GM21381 (cell line): ENCODE data around the gene MFF.

Source experiments
- ATAC-seq: cut with Tn5 transposase; IDR thresholded peaks from one replicate; pipeline ENCODE4 v1.9.1; 2021; ENCODE audit warnings: mild to moderate bottlenecking, moderate library complexity; ENCODE audit not compliant: unreplicated experiment

MFF gene, protein sequence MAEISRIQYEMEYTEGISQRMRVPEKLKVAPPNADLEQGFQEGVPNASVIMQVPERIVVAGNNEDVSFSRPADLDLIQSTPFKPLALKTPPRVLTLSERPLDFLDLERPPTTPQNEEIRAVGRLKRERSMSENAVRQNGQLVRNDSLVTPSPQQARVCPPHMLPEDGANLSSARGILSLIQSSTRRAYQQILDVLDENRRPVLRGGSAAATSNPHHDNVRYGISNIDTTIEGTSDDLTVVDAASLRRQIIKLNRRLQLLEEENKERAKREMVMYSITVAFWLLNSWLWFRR

DNA sequence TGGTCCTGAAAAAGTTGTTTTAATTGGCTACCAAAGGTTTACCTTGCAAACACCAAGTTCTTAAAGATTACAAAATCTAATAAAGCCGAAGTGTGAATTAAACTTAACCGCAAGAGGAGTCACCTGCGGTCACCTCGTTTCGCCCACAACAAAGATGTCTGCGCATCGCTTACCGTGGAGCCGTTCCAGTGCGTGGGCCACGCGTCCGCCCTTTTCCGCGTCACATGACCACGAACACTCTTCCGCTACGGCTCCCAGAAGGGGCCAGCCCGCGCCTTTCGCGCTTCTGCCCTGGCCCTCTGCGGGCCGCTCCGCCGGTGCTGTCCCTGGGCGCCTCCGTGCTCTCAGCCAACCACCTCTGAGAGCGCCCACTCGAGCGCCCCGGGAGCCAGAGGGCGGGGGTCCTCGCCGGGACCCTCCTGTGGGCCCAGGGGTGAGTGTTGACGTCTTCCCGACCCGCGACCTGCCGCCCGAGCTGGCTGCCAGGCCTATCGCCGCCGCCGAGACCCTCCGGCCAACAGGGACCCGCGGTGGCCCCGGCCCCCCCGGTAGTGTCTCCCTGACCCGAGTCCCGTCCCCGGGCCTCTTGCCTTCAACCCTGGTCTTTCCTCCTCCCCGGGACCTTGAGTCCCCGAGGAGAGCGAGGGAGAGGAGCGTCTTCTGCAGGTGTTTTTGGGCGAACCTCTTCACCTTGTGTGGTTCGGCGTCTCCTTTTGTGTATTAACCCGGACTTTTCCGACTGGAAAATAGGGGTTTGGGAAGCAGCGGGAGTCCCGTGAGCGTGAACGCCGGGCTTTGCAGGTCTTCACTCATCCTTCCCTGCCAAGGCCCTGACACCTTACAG is at the start of gene MFF:
MFF (plus strand) TSS at position 257 of the 844 bp plus-strand sequence. CDS start 5,415 bp downstream, outside the sequence.
- peak; percentile 98 for ATAC-seq

DNA sequence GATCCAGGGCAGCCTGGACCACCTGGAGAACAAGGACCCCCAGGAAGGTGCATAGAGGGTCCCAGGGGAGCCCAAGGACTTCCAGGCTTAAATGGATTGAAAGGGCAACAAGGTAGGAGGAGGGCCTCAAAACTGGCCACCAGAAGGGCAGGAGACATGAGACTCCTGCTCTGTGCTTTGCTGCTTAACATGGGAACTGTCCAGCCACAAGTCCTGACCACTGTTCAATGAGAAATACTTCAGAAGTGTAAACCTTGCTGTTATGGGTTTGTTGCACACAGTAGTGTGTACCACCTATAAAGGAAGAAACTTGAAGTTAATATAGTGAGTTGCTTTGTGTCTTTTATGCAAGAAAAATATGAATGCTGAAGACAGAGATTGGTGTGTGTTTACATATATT is 44.2 kb upstream of the MFF start:
- ATAC-seq: no peak

DNA sequence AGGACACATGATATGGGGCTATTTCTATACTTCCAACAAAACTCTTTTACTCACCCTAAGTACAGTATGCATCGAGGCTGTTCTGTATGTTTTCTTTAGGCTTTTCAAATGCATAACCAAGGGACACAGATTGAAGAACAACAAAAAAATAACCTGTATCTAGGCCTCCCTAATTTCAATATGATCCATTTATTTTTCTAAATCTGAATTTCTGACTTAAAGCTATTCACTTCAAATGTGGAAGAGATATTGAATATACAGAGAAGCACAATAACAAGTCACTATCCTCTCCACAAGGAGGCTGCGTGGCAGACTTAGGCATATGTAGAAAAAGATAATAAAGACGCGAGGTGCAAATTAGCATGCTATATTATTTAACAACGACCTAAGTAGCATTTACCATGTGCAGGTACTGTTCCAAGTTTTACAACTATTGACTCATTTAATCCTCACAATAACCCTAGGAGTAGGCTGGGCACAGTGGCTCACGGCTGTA is 39.3 kb upstream of the MFF start:
- ATAC-seq: no peak

DNA sequence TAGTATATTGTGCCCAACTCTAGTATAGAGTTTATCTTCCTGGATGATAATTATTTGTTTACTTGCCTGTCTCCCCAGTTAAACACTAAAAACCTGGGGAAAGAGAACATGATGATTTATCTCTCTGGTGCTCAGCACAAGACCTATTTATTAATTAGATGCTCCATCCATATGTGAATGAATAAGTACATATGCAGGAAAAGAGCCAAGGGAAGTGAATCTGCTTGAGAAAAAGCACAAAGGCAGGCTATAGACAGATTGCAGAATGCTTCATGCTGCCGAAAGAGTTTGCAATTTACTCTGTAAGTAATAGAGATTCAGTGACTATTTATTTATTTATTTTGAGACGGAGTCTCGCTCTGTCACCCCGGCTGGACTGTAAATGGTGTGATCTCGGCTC is 37.3 kb upstream of the MFF start:
- ATAC-seq: no peak

DNA sequence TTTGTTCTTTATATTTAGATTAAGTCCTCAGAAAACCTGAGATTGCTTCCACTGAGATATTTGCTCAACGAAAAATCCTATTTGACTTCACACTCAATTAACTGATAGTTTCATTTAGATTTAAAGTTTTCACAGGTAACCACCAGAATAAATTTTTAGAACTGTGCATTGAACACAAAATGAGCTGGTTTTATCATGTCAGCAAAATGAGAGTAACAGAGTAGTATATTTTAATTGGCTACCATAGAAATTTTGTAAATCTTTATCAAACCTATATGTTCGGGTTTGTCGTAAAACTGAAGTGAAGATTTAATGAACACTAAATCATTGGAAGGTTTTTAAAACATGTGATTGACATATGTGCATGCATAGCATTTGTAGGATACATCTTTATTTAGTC is 32.7 kb upstream of the MFF start:
- no peak for ATAC-seq

DNA sequence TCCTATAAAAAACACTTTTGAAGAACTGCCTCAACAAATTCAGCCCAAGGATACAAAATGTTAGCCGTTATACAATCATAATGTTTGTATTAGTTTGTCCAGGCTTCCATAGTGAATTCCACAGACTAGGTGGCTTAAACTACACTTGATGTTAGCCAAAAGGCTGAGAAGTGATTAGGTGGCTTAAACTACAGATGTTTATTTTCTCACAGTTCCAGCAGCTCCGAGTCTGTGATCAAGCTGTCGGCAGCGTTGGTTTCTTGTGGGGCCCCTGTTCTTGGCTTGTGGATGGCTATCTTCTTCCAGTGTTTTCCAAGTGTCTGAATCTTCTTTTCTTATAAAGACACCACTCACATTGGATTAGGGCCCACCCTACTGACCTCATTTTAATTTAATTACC is 31.5 kb upstream of the MFF start:
- no peak for ATAC-seq

DNA sequence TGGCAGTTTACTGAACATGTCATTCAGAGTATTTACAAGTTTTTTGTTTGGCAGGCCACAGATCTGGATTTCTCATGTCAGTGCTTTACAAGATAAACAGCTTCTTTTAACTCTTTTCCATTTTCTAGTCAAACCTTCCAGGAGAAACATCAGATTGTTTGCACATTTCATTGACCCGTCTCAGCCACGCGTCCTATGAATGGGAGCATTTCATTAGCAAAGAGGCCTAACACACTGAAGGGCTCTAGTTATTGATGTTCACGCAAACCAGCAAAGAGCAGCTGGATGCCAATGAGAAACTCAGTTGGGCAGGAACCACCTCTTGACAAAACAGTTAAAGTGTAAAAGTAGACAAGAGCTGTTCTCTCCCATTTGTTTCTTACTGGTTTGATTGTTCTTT is 29.2 kb upstream of the MFF start:
- no peak for ATAC-seq

DNA sequence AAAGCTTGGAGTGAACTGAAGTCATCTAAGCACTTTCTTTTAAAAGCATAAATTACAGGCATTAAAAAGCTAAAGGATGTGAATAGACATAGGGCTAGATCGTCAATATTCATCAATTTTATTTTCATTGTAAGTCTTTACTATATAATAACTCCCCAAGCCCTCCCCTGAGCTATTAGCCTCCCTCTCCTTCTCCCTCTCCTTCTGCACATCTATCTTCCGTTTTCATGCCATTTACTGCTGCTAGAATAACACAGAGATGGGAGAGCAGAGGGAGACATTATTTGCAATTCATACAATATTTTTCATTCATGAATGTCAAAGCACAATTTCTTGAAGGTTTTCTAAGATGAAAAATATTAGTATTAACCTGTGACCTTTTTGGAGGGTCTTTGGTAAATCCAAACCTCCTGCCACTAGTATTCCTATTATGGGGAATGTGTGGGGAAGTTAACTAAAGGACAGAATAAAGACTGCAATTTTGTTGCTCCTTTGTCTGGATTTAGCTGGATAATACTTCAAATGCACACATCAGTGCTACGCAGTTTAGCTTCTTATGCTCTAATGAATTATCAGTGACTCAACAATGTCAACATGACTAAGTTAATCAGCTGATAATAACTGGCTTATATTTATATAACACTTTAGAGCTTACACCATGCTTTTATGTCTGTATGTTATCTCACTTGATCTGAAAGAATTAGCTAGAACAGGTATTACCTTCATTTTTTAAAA is 28.2 kb upstream of the MFF start:
- no peak for ATAC-seq

DNA sequence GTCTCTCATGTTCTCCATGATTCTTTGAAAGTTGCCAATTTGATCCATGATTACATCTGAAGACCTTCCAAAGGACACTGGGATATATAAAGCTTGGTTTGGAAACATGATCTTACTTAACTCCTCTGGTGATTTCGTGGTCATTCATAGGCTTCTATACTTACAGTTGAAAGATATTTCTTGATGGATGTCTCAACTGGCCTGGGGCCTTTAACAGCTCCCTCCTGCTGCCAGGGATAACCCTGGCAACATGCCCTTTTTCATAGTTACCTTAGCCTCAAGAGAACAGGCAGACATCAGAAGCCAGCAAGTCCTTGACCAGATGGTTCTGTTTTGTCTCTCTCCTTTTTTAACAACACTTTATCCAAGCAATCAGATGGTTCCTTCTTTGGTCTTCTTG is 23.5 kb upstream of the MFF start:
- ATAC-seq: no peak

DNA sequence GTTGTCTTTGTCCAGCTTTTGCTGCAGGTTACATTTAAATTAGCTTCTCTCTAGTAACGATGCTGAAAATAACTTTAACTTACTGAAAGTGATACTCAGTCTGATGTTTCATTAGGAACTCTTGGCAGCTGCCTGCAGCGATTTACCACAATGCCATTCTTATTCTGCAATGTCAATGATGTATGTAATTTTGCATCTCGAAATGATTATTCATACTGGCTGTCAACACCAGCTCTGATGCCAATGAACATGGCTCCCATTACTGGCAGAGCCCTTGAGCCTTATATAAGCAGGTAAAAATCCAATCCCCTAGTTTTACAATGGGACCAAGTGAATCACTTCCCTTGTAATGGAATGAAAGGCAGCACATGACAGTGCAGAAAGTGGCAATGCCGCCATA is 16.3 kb upstream of the MFF start:
- ATAC-seq: peak; percentile 69

DNA sequence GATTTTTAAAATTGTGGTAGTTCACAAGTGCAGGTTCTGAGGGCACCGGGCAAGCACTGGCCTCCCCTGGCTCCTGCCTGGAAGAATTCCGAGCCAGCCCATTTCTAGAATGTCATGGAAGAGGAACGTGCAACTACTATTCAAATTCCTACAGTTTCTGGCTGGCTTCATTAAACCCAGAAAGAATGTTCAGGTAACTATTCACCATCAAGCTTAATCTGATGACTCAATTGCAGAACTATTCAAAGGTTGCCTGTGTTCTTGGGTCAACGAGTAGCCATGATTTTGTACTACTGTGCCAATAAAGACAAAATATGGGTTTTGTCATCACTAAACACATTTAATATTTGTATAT is 14.3 kb upstream of the MFF start:
- ATAC-seq: no peak

DNA sequence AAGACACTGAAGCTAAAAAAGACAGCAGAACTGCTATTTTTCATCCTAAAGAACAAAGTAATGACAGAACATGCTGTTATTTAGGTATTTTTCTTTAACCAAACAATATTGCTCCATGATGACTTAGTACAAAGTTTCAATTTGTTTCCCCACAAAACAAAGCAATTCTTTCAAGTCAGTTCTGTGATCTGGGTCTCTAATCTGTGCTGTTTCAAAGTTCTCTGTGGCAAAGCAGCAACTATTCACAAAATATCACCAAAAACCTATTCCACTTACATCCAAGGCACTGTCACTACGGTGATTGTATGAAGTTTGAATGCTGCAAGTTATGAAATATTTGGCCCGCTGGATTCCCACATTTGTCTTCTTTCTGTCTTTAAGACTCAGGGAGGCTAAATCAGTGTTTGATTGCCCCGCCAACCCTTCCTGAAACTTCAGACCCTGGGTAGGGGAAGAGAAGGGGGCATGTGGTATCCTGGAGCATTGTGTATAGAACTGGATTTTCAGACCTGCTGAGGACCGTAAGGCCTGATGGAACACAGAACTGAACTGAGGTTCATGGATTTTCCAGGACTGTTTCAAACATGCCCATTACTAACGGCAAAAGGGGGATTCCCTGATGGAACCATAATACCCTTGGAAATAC is 13.1 kb upstream of the MFF start:
- no peak for ATAC-seq

DNA sequence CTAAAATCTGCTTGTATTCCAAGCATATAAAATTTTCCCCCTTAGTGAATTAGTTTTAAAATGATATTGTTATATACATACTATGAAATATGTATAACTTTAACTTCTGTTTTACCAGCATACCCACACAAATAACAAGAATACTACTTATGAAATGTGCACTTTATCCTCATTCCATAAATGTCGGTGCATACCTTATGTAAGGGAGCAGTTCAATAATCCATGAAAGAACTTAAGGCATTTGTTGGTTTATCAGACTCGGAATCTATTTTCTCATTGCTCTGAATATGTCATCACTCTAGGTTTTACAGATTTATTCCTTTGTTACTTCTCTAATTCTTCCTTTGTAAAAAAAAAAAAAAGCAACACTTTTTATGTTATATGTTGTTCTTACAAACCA is 12.5 kb upstream of the MFF start:
- no peak for ATAC-seq

DNA sequence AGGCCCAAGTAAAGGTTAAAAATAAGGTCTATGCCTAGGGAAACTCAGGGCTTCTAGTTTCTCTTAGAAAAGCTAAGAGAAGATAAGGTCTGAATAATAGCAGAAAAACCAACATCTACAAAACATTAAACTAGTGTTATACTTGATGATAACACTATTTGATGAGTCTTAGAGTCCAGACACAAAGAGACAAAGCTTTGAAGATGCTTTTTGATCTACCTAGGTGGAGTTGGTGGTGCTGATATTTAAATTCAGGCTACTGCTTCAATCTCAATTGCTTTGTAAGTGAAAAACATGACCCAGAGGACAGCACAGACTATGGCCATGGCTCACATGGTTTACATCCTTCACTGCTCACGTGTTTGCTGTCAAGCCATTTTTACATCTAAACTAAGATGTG is 11.7 kb upstream of the MFF start:
- ATAC-seq: no peak

DNA sequence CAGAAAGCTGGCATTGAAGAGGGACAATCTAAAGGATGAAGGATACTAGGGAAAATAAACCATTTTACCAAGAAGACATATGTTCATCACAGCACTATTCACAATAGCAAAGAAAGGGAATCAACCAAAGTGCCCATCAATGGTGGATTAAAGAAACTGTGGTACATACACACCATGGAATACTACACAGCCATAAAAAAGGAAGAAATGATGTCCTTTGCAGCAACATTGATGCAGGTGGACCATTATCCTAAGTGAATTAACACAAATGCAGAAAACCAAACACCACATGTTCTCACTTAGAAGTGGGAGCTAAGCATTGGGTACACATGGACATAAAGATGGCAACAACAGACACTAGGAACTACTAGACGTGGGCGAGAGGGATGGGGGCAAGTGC is 7.2 kb upstream of the MFF start:
- no peak for ATAC-seq

DNA sequence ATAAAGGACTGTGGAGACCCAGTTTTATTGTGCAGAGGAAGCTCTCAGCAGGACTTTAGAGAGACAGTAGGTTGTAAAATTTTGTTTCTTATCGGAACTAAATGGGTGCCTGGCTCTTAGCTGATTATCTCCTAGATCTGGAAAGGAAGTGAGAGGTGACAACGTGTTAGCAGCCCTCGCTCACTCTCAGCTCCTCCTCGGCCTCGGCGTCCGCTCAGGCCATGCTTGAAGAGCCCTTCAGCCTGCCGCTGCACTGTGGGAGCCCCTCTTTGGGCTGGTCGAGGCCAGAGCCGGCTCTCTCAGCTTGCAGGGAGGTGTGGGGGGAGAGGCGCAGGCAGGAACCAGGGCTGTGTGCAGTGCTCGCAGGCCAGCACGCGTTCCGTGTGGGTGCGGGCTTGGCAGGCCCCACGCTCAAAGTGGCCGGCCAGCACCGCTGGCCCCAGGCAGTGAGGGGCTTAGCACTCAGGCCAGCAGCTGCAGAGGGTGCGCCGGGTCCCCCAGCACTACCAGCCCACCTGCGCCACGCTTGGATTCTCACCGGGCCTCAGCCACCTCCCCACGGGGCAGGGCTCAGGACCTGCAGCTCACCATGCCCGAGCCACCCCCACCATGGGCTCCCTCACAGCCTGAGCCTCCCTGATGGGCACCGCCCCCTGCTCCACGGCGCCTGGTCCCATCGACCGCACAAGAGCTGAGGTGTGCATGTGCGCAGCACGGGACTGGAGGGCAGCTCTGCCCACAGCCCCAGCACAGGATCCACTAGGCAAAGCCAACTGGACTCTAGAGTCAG is 4.6 kb upstream of the MFF start:
- ATAC-seq: no peak

DNA sequence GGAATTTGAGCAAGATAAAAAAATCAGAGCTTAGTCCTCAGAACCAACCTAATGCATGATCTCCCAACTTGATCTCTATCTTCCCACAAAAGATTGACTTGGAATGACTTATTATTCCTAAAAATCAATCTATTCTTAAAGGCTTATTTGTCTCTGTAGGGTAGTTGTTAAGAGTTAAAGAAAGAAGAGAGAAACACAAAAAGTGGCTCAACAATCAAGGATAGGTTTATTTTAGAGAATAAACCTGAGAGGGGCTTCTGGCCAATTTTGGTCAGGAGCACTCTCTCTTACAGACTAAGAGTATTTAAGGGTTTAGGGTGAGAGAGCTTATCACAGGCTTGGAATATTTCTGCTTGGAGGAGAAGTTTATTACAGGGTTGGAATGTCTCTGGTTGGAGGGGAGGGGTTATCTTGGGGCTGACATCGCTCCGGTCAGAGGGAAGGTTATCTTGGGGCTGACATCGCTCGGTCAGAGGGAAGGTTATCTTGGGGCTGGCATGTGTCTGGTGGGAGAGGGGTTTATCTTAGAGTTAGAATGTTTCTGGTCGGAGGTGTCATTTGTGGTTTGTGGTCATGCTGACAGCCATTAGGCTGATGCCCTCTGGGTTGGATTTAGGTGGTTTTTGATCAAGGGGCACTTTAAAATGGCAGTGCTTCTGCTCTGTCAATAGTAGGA is 2.4 kb upstream of the MFF start:
- ATAC-seq: no peak

DNA sequence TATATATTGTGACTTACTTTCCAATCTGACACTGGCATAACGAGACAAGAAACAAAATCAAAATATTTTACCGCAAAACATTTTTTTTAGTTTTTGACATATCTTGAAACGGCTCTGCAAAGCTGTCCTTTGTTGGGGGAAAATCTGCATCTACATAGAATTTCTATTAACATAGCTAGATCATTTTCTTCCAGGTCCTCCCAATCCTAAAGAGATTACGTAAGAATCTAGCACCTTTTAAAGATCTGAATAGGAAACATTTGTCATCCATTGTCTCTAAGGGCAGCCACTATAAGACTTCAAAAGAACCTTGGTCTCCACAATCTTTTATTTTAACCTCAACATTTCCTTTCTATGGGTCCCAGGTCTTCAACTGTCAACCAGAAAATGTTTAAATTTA is 1.2 kb upstream of the MFF start:
- ATAC-seq: no peak

DNA sequence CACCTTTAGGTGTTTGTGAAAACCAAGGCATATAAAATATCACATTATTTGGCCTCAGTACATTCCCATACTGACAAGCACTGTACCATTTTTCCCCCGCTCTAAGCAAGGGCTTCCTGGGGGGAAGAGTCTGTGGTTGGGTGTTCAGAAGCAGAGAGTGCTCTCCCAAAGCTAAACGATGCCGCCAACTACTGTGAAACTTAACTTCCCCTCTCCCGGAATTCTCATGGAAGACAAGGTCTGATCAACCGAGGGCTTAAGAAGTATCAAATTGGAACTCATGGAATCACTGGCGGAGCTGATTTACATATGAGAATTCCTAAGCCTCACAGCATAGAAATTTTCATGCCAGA is 433 bp upstream of the MFF start:
- no peak for ATAC-seq

DNA sequence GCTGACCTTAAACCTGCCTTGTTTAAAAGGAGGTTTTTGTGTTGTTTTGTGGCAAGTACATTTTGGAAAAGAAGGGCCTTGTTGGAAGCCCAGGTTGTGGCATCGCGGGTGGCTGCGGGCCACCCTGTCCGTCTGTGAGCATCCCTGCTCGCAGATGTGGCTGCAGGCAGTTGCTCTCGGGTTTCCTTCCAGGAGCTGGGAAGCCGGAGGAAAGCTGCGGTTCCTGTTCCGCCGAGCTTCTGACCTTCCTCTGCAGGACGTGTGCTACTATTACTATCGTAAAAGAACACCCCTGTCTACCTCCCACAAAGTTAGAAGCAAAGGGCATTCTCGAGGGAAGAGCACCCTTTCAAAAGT is 766 bp downstream of the MFF start:
- peak; percentile 9 for ATAC-seq
